IPS-18a (cell line): ENCODE results near the gene CREB3L4.

Experiments
- H3K27ac ChIP-seq: one replicate; pipeline ENCODE4 v1.5.1; 2013; ENCODE audit warnings: low read length
- H3K27me3 ChIP-seq: one replicate; pipeline ENCODE4 v1.6.1; 2013; ENCODE audit warnings: mild to moderate bottlenecking, low read length; ENCODE audit not compliant: control insufficient read depth, insufficient read depth
- H3K36me3 ChIP-seq: one replicate; pipeline ENCODE4 v1.6.1; 2013; ENCODE audit warnings: low read depth, low read length; ENCODE audit not compliant: control insufficient read depth
- H3K4me1 ChIP-seq: one replicate; pipeline ENCODE4 v1.6.1; 2013; ENCODE audit warnings: low read depth, low read length; ENCODE audit not compliant: control insufficient read depth
- H3K4me3 ChIP-seq: one replicate; pipeline ENCODE4 v1.5.1; 2013; ENCODE audit warnings: low read length
- H3K9ac ChIP-seq: one replicate; pipeline ENCODE4 v1.6.1; 2013; ENCODE audit warnings: mild to moderate bottlenecking, low read length, moderate library complexity
- H3K9me3 ChIP-seq: one replicate; pipeline ENCODE4 v1.6.1; 2013; ENCODE audit warnings: low read depth, low read length; ENCODE audit not compliant: control insufficient read depth

Gene CREB3L4, protein sequence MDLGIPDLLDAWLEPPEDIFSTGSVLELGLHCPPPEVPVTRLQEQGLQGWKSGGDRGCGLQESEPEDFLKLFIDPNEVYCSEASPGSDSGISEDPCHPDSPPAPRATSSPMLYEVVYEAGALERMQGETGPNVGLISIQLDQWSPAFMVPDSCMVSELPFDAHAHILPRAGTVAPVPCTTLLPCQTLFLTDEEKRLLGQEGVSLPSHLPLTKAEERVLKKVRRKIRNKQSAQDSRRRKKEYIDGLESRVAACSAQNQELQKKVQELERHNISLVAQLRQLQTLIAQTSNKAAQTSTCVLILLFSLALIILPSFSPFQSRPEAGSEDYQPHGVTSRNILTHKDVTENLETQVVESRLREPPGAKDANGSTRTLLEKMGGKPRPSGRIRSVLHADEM

DNA sequence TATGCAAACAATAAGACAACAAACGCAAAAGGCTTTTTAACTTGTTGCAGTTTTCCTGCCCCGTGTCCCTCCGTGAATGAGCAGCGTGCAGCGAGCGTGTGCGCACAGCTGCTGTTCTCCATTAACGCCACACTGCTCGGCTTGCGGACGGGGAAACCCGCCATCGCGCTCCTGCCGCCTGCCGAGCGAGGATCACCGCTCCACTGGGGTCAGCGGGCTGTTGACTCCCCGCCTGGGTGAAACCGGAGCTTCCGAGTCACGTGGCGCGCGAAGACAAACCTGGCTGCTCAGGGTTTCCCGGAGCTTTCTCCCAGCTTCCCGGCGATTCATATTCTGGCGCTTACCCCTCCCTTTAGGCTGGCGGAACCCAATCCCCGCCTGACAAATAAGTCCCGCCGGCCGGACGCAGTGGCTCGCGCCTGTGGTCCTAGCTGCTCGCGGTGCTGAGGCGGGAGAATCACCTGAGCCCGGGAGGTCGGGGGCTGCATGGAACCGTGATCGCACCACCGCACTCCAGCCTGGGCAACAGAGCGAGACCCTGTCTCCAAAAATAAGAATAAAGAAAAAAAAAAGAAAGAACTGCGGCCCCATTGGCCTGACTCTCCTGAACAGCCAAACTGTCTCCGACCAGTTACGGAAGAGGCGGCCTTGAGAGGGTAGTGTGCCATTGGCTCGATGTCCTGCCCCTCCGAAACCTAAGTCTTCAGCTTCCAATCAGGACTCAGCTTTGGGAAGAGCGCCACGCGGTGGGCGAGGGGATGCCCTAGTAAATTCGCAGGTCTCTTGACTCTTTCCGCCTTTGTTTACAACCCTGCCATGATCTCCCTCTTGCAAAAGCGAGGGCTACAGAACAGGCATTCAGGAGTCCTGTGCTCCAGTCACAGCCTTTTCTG is at the start of gene CREB3L4:
CREB3L4 (plus strand) TSS at position 796 of the 893 bp plus-strand sequence. CDS start 624 bp downstream, outside the sequence.
- H3K4me1 ChIP-seq = peaks cover 11% of the 10 kb centered on the region
- H3K27ac ChIP-seq = peak within 1 kb of the TSS; percentile 90
- H3K27me3 ChIP-seq = no peaks in the 10 kb centered on the region
- peak within 1 kb of the TSS; percentile 86 for H3K4me3 ChIP-seq
- H3K9me3 ChIP-seq = no peaks in the 10 kb centered on the region
- no peaks in the 10 kb centered on the region for H3K36me3 ChIP-seq
- peak within 1 kb of the TSS; percentile 95 for H3K9ac ChIP-seq

DNA sequence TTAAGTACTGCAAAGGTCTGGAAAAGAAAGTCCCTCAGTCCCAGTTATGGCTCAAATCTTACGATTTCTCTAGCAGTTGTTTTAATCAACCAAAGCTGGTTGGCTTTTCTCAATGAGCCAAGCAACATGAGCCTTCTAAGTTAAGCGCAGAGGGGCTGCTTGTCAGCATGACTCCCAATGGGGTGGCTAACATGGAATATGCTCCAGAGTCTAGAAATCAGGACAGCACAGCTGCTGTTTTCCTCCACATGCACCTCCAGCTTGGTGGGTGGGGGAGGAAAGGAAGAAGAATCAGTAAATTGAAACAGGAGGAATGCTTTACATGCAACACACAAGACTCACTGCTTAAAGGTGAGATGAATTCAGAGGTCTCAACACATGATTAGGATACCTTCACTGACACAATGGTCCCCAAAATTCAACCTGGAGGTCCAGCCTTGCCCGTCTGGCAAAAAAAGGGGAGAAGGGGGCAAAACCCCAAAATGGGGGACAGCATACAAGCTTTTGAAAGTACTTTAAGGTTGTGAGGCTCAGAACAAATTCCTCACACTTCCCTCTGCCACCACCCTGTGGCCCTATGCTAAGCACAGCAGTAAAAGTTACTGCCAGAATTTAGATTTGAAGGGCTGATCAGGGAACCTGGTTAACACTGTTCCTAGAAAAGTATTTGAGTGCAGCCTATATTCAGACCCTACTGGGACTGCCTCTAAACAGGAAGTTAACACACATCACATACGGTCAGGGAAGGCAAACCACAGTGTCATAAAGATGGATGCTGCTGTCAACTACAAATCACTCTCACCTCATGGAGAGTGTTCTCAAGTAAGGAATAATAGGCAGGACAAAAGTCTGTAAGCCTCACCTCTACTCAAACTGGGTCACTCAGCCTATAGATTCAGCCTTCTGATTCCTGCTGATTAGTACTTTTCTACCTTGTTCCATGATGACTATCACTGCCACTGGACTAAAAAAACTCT is 47.5 kb upstream of the CREB3L4 start:
- H3K4me3 ChIP-seq = peak overlapping the region; percentile 98
- no peaks in the 10 kb centered on the region for H3K27me3 ChIP-seq
- no peaks in the 10 kb centered on the region for H3K9me3 ChIP-seq
- peaks cover 9% of the 10 kb centered on the region for H3K36me3 ChIP-seq
- H3K27ac ChIP-seq = no peak overlapping the region
- H3K4me1 ChIP-seq = peaks cover 15% of the 10 kb centered on the region
- H3K9ac ChIP-seq = no peak overlapping the region

DNA sequence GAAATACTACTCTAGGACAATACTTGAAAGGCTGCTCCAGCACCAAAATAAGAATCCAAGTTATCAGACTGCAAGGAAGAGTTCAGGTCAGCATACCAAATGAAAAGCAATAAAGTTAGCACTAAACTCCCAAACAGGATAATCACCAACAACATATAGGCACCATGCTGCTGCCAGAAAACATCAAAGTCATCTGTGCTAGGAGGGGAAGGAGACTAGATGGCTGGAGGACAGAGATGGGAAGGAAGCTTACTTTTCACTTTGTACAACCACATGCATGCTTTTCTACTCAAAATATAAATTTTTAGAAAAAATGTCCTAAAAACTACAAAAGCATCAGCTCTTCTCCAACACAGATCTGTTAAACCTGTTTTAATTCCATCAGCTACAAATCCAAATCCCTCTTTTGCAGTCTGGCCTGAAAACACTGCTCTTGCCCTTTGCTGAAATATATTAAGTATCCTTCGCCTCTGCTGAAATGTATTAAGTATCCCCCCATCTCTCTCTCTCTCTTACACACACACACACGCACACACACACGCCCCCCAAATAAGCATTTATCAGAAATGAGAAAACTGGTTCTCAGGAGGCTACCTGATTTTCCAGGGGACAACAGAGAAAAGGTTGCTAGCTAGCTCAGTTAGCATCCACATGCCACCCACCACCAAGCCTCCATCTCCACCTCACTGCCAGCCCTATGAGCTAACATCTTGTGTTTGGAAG is 46.5 kb upstream of the CREB3L4 start:
- peak overlapping the region; percentile 78 for H3K27ac ChIP-seq
- H3K27me3 ChIP-seq = no peaks in the 10 kb centered on the region
- H3K4me3 ChIP-seq = peak overlapping the region; percentile 98
- H3K4me1 ChIP-seq = peaks cover 15% of the 10 kb centered on the region
- H3K9me3 ChIP-seq = no peaks in the 10 kb centered on the region
- H3K9ac ChIP-seq = peak overlapping the region; percentile 96
- H3K36me3 ChIP-seq = peaks cover 5% of the 10 kb centered on the region

DNA sequence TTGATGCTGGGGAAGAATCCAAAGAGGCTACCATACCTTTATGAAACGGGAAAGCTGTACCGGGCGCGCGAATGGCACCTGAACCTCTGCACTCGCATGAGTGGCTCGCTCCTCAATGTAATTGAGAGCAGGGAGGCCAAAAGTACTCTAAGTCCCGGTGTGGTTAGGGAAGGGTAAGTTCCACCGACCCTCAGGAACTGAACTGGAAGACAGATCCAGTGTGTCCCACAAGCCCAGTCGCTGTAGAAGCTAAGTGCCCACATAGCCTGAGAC is 46.0 kb upstream of the CREB3L4 start:
- Histone ChIP-seq H3K4me3 (peak overlapping the region; percentile 98), H3K9me3 (no peaks in the 10 kb centered on the region), H3K27me3 (no peaks in the 10 kb centered on the region), H3K4me1 (peaks cover 15% of the 10 kb centered on the region), H3K36me3 (peaks cover 5% of the 10 kb centered on the region), H3K27ac (peak overlapping the region; percentile 78), H3K9ac (peak overlapping the region; percentile 96)

DNA sequence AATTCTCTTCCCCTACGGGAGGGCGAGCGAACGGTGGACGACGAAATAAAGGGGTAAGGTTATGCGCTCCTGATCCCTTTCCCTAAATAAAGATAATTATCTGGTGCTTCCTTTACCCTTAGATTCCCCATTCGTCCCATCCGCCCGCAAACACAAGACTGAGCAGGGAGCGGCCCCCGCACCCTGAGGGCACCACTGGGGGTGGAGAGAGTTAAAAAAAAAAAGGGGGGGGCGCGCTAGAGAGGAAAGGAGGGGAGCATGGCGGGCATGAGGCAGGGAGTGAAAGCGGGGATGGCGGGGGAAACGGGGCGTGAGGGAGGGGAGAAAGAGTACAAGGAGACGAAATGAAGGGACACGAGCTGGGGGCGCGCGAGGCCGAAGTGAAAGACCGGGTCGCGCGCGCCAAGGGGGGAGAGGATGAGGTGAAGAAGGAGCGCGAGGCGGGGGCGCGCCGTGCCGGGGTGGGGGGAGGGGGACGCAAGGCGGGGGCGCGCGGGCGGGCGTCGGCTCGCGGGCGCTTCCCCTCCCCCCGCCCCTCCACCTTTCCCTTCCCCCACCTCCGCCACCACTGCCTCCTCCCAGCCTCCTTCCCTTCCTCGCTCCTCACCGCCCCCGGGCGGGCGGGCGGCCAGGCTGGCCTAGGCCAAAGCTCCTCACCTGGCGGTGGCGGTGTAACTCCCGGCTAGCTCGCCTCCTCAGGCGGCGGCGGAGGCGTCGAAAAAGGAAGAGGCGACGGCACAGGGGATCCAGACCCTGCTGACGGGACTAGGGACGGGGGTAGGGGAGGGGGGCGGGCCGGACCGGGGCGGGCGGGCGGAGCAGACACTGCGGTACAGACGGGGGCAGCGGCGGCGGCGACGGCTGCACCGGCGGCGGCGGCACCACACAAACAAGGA is 45.4 kb upstream of the CREB3L4 start:
- H3K4me3 ChIP-seq = peak overlapping the region; percentile 98
- no peaks in the 10 kb centered on the region for H3K9me3 ChIP-seq
- peak overlapping the region; percentile 78 for H3K27ac ChIP-seq
- H3K4me1 ChIP-seq = peaks cover 15% of the 10 kb centered on the region
- peaks cover 5% of the 10 kb centered on the region for H3K36me3 ChIP-seq
- no peaks in the 10 kb centered on the region for H3K27me3 ChIP-seq
- peak overlapping the region; percentile 96 for H3K9ac ChIP-seq

DNA sequence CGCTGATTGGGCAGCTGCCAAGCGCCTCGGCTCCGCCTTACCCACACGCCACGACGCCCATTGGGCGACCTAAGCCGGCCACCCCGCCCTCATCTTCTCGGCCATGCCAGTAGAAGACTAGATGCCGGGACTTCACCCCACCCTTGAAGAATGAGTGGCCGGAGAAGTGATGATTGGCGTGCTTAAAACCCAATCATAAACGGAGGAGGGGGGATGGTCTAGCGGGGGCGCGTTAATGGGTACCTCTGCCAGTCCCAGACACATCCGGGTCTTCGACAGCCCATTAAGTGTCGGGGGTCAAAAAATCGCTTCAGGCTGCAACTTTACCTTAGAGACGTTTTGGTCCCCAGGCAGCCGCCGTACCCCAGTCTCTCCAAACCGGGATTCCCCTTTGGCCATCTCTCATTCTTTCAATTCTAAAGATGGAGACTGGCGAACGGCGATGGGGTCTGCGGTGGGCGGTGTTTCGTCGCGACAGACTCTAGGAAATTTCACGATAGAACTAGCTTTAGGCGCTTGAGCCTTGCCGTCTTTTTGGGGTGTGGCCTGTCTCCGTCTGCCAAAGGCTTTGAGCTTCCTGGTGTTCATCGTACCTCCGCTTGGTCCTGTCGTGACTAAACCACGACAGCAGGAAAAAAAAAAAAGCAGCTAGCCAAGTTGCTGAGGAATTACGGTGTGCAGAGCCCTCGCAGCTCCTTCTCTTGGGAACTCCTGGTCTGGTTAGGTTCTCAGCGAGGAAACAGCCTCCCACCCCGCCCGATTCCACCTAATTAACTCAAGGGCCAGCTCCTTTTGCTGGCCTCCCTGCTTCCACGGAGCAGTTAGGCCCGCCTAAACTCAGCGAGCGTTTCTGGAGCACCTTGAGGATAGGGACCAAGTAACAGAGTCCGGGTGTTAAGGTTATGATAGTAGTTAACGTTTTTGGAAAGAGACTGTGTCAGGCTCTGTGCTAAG is 44.5 kb upstream of the CREB3L4 start, which contains the start of gene GATAD2B:
GATAD2B (minus strand) TSS at position 1 of the 954 bp plus-strand sequence. CDS start 94,625 bp downstream, outside the sequence.
- peak within 1 kb of the TSS; percentile 98 for H3K4me3 ChIP-seq
- no peaks in the 10 kb centered on the region for H3K27me3 ChIP-seq
- no peaks in the 10 kb centered on the region for H3K9me3 ChIP-seq
- H3K9ac ChIP-seq = peak within 1 kb of the TSS; percentile 96
- H3K27ac ChIP-seq = peak within 1 kb of the TSS; percentile 93
- H3K36me3 ChIP-seq = no peaks in the 10 kb centered on the region
- H3K4me1 ChIP-seq = peaks cover 15% of the 10 kb centered on the region

DNA sequence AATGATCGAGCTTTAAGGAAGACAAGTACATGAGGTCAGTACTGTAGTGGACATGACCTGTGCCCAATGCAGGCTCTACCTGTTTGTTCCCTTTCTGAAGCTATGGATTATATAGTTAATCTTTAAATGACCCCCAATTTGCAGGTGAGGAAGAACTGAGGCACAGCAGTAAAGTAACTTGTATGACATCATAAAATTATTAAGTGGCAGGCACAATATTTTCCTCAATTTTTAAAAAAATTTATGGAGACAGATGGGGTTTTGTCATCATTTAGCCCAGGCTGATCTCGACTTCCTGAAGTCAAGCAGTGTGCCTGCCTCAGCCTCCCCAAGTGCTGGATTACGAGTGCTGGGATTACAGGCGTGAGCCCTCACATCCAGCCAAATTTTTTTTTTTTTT is 41.3 kb upstream of the CREB3L4 start:
- H3K36me3 ChIP-seq = peaks cover 8% of the 10 kb centered on the region
- H3K4me3 ChIP-seq = no peak overlapping the region
- no peak overlapping the region for H3K9ac ChIP-seq
- no peaks in the 10 kb centered on the region for H3K9me3 ChIP-seq
- no peaks in the 10 kb centered on the region for H3K27me3 ChIP-seq
- H3K4me1 ChIP-seq = peaks cover 1% of the 10 kb centered on the region
- no peak overlapping the region for H3K27ac ChIP-seq

DNA sequence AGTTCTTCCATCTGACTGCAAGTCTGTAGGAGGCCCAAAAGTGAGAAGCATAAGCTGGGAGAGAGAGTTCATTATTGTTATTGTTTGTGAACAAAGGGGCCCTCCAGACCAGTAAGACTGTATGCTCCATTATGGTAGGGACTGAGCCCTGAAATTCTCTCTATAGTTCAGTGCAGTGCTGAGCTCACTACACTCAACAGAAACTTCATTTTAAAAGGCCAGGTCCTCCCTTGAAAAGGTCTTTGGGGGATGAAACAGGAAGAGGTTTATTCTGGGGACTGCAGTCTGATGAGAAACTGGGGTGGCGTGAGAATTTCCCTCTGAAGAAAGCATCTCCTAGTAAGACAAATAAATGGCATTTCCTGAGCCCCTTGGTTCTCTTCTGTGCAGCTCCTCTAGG is 39.5 kb upstream of the CREB3L4 start:
- Histone ChIP-seq H3K4me3 (no peak overlapping the region), H3K36me3 (peaks cover 20% of the 10 kb centered on the region), H3K9me3 (no peaks in the 10 kb centered on the region), H3K27ac (no peak overlapping the region), H3K27me3 (no peaks in the 10 kb centered on the region), H3K4me1 (no peaks in the 10 kb centered on the region), H3K9ac (no peak overlapping the region)

DNA sequence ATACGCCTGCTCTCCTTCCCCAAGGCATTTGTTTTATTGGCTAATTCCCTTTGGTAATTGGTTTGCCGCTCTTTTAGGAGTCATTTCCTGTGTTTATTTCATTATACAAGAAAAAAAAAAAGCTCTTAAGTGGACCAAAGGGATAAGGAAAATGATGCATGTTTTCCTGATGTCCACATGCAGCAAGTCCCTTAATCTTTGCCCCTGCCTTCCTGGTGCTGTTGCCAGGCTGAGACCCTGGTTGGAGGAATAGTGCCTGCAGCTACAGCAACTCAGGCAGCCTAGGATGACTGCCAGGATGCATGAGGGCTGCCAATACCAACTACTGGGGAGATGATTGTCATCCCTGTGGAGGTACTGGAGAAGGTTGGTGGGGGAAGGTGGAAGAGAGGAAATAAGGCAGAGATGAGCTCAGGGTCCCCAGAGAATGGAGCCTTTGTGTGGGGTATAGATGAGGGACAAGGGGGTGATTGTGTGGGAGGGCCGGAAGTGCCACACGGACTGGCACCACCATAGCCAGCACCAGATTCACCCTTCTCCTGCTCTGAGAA is 38.8 kb upstream of the CREB3L4 start:
- no peak overlapping the region for H3K27ac ChIP-seq
- H3K4me3 ChIP-seq = no peak overlapping the region
- H3K9ac ChIP-seq = no peak overlapping the region
- no peaks in the 10 kb centered on the region for H3K4me1 ChIP-seq
- H3K36me3 ChIP-seq = peaks cover 21% of the 10 kb centered on the region
- no peaks in the 10 kb centered on the region for H3K9me3 ChIP-seq
- H3K27me3 ChIP-seq = no peaks in the 10 kb centered on the region
